Urinary bladder (tissue), 4 donors: Measurements from ENCODE around the gene GNG12. TPM values are rescaled to one million over a fixed set of nuclear protein-coding genes. Genes with fewer than 3 reads are reported as not detected.
"Not testable (repeated sequence)": the region's sequence is repeated elsewhere in the genome, so short reads cannot be mapped to it uniquely, and the experiment has no call there.

Experiments used
- DNase-seq: peaks from one replicate; pipeline ENCODE4 v3.0.0-alpha.2; 2015; ENCODE audit errors: extremely low spot score
- H3K27ac ChIP-seq: one replicate; pipeline ENCODE4 v1.5.1; 2013; ENCODE audit warnings: low read depth, mild to moderate bottlenecking, moderate library complexity
- H3K36me3 ChIP-seq: one replicate; pipeline ENCODE4 v1.6.1; 2013; ENCODE audit warnings: mild to moderate bottlenecking, moderate library complexity; ENCODE audit not compliant: insufficient read depth
- H3K4me1 ChIP-seq: one replicate; pipeline ENCODE4 v1.6.1; 2013; ENCODE audit warnings: mild to moderate bottlenecking, moderate library complexity; ENCODE audit not compliant: insufficient read depth
- H3K4me3 ChIP-seq: one replicate; pipeline ENCODE4 v1.5.1; 2013; ENCODE audit warnings: low read depth, low read length
- WGBS: extraction: QIAGEN DNeasy Blood & Tissue Kit; methylation state at CpG from one replicate; pipeline ENCODE4 v1.1.7; 2013; 5-methylcytosine and 5-hydroxymethylcytosine counted together
- polyA plus RNA-seq: library from polyadenylated mRNA; stranded (reverse); fragments of 200-250 nt; gene quantifications from one replicate; pipeline ENCODE4 v1.2.3, GENCODE V29; 2013
- total RNA-seq: library from RNA; depleted of rRNA; stranded (reverse); fragments of >200 nt; gene quantifications from one replicate; pipeline ENCODE4 v1.2.3, GENCODE V29; 2014
- donor health status: healthy with polysubstance abuse.
- donor health status: healthy.

Gene GNG12
- total and polyA plus RNA-seq, 2 donors = 79.4 to 264 TPM

- H3K27ac ChIP-seq = no peak overlapping the region
- H3K4me3 ChIP-seq = no peak overlapping the region
- DNase-seq = no peak
- no peaks in the 10 kb centered on the region for H3K36me3 ChIP-seq
- H3K4me1 ChIP-seq = peaks cover 2% of the 10 kb centered on the region
- 65% methylated on average over 6 of the region's 6 CpGs for WGBS
These were observed 100.5 kb downstream of the GNG12 start for GRCh38 chr1:67732750-67733151.

- Histone ChIP-seq H3K36me3 (no peaks in the 10 kb centered on the region), H3K4me3 (no peak overlapping the region), H3K4me1 (peaks cover under 1% of the 10 kb centered on the region), H3K27ac (no peak overlapping the region)
- 95% methylated on average over 2 of the region's 2 CpGs for WGBS
- no peak for DNase-seq
These were observed 101.9 kb downstream of the GNG12 start for GRCh38 chr1:67731322-67731721.

- not testable (repeated sequence) for H3K27ac ChIP-seq, H3K4me3 ChIP-seq, H3K4me1 ChIP-seq, H3K36me3 ChIP-seq, DNase-seq
- 94% methylated on average over 9 of the region's 9 CpGs for WGBS
These were observed 103.0 kb downstream of the GNG12 start for GRCh38 chr1:67730312-67730711.

- H3K4me3 ChIP-seq = no peak overlapping the region
- no peaks in the 10 kb centered on the region for H3K4me1 ChIP-seq
- DNase-seq = no peak
- 99% methylated on average over 2 of the region's 2 CpGs for whole genome bisulfite sequencing
- H3K36me3 ChIP-seq = no peaks in the 10 kb centered on the region
- H3K27ac ChIP-seq = no peak overlapping the region
These were observed 103.4 kb downstream of the GNG12 start for GRCh38 chr1:67729872-67730271.

GRCh38 chr1:67726224-67726623 is 107.0 kb downstream of the GNG12 start:
- no peak overlapping the region for H3K27ac ChIP-seq
- no peaks in the 10 kb centered on the region for H3K36me3 ChIP-seq
- no peaks in the 10 kb centered on the region for H3K4me1 ChIP-seq
- no peak overlapping the region for H3K4me3 ChIP-seq
- no peak for DNase-seq

GRCh38 chr1:67724928-67725560 is 108.2 kb downstream of the GNG12 start:
- H3K27ac ChIP-seq = no peak overlapping the region
- H3K4me3 ChIP-seq = no peak overlapping the region
- WGBS = 48% methylated on average over 3 of the region's 3 CpGs
- DNase-seq = no peak
- H3K36me3 ChIP-seq = no peaks in the 10 kb centered on the region
- H3K4me1 ChIP-seq = no peaks in the 10 kb centered on the region

GRCh38 chr1:67723620-67724019 is 109.6 kb downstream of the GNG12 start:
- Histone ChIP-seq H3K4me3 (no peak overlapping the region), H3K4me1 (no peaks in the 10 kb centered on the region)
- WGBS = 65% methylated on average over 2 of the region's 2 CpGs

GRCh38 chr1:67723126-67723525 is 110.1 kb downstream of the GNG12 start:
- no peaks in the 10 kb centered on the region for H3K4me1 ChIP-seq
- 71% methylated on average over 1 of the region's 1 CpG for WGBS
- no peak for DNase-seq
- H3K27ac ChIP-seq = no peak overlapping the region
- no peak overlapping the region for H3K4me3 ChIP-seq
- H3K36me3 ChIP-seq = no peaks in the 10 kb centered on the region

More at GRCh38 chr1:67723620-67724019, 109.6 kb downstream of the GNG12 start:
- no peak for DNase-seq
- H3K36me3 ChIP-seq = no peaks in the 10 kb centered on the region
- no peak overlapping the region for H3K27ac ChIP-seq

GRCh38 chr1:67722292-67722944 is 110.8 kb downstream of the GNG12 start:
- Histone ChIP-seq H3K4me1 (no peaks in the 10 kb centered on the region), H3K4me3 (no peak overlapping the region), H3K36me3 (no peaks in the 10 kb centered on the region), H3K27ac (no peak overlapping the region)
- WGBS = 64% methylated on average over 4 of the region's 4 CpGs
- DNase-seq = no peak

GRCh38 chr1:67721650-67722291 is 111.5 kb downstream of the GNG12 start:
- Histone ChIP-seq H3K4me3 (no peak overlapping the region), H3K27ac (no peak overlapping the region), H3K4me1 (no peaks in the 10 kb centered on the region), H3K36me3 (no peaks in the 10 kb centered on the region)
- no peak for DNase-seq
- 72% methylated on average over 2 of the region's 2 CpGs for WGBS

GRCh38 chr1:67721112-67721511 is 112.2 kb downstream of the GNG12 start:
- 96% methylated on average over 4 of the region's 4 CpGs for WGBS
- H3K4me1 ChIP-seq = no peaks in the 10 kb centered on the region
- H3K36me3 ChIP-seq = no peaks in the 10 kb centered on the region
- no peak overlapping the region for H3K27ac ChIP-seq
- no peak for DNase-seq
- H3K4me3 ChIP-seq = no peak overlapping the region

- Histone ChIP-seq H3K4me1 (no peaks in the 10 kb centered on the region), H3K36me3 (no peaks in the 10 kb centered on the region), H3K27ac (no peak overlapping the region), H3K4me3 (no peak overlapping the region)
- WGBS = 89% methylated on average over 6 of the region's 6 CpGs
- DNase-seq = no peak
These were observed 113.7 kb downstream of the GNG12 start for GRCh38 chr1:67719329-67720196.

- Histone ChIP-seq H3K4me1 (peaks cover 1% of the 10 kb centered on the region), H3K4me3 (no peak overlapping the region), H3K27ac (no peak overlapping the region), H3K36me3 (no peaks in the 10 kb centered on the region)
- DNase-seq = no peak
- WGBS = 93% methylated on average over 4 of the region's 4 CpGs
These were observed 115.4 kb downstream of the GNG12 start for GRCh38 chr1:67717876-67718275.
